Endothelial cell of umbilical vein (primary cell): ENCODE data around the gene RBKS. TPM values are rescaled to one million over a fixed set of nuclear protein-coding genes. Genes with fewer than 3 reads are reported as not detected.
"Not testable (repeated sequence)": the region's sequence is repeated elsewhere in the genome, so short reads cannot be mapped to it uniquely, and the experiment has no call there.

Experiments
- BruUV-seq: library from RNA; stranded (reverse); fragments of 400-500 nt; replicated peaks from 2 replicates; lab custom pipeline; 2021; lab: Mats Ljungman, UMichigan
- CTCF ChIA-PET: fragments of 300-600, 350-600 bp; sonication (Branson Sonifier 250); formaldehyde crosslinking; loops from one replicate; lab custom pipeline; 2021; ENCODE audit warnings: antibody characterized with exemption, inconsistent platforms; lab: Charles Lee
- POLR2A ChIA-PET: fragments of 300-600, 350-600 bp; sonication (Branson Sonifier 250); formaldehyde crosslinking; loops from one replicate; lab custom pipeline; 2021; ENCODE audit warnings: antibody characterized with exemption, inconsistent platforms; lab: Charles Lee
- DNase-seq: peaks from one replicate; pipeline ENCODE4 v3.0.0-alpha.2; 2011; ENCODE audit warnings: low read depth, low spot score
- FAIRE-seq: peaks from 2 replicates; lab custom pipeline; 2011; peaks lifted over from hg19 to GRCh38; lab: Jason Lieb, UNC
- H2AFZ ChIP-seq: 2 replicates; pipeline ENCODE4 v1.6.0; 2012; ENCODE audit warnings: low read depth, low read length, control low read depth, inconsistent platforms
- H3K27ac ChIP-seq: 2 replicates; pipeline ENCODE4 v1.5.1; 2011; ENCODE audit warnings: low read depth, mild to moderate bottlenecking, control low read depth, low read length, moderate library complexity; ENCODE audit not compliant: insufficient read depth
- H3K27me3 ChIP-seq, 2 experiments: 2 replicates each; pipeline versions ENCODE4 v1.6.0 to v1.6.1; 2011; ENCODE audit warnings: low read length in 2 of 2, mixed read lengths in 1 of 2; ENCODE audit not compliant: control insufficient read depth in 2 of 2, insufficient read depth in 2 of 2
- H3K36me3 ChIP-seq, 2 experiments: 2 replicates in 1 of 2; 3 replicates in 1 of 2; pipeline ENCODE4 v1.5.1; 2011; ENCODE audit warnings: low read length in 2 of 2, mild to moderate bottlenecking in 1 of 2, moderate library complexity in 1 of 2; ENCODE audit not compliant: control insufficient read depth in 2 of 2, insufficient read depth in 2 of 2; ENCODE audit errors: extremely low read depth in 1 of 2
- H3K4me1 ChIP-seq: 3 replicates; pipeline ENCODE4 v1.5.1; 2011; ENCODE audit warnings: mild to moderate bottlenecking, low read length; ENCODE audit not compliant: control insufficient read depth, insufficient read depth; ENCODE audit errors: extremely low read depth
- H3K4me2 ChIP-seq: 2 replicates; pipeline ENCODE4 v1.6.1; 2011; ENCODE audit warnings: low read length, control low read depth, mixed read lengths; ENCODE audit not compliant: insufficient read depth
- H3K4me3 ChIP-seq, 3 experiments: fragments of 200-600 bp in 1 of 3; sonication (generic), shearing (Covaris generic) in 1 of 3; replicated peaks in 1 of 3; 2 replicates each; pipeline ENCODE4 v1.5.1; 2011 to 2016; ENCODE audit warnings: control low read depth in 3 of 3, low read length in 3 of 3, mild to moderate bottlenecking in 2 of 3, inconsistent platforms in 1 of 3, low read depth in 1 of 3, moderate library complexity in 1 of 3; ENCODE audit not compliant: insufficient read depth in 1 of 3
- H3K79me2 ChIP-seq: 2 replicates; pipeline ENCODE4 v1.6.0; 2012; ENCODE audit warnings: low read length, inconsistent platforms; ENCODE audit not compliant: control insufficient read depth, insufficient read depth
- H3K9ac ChIP-seq: replicated peaks from 2 replicates; pipeline ENCODE3; 2011; ENCODE audit warnings: low read length, control low read depth; ENCODE audit not compliant: insufficient read depth; ENCODE audit errors: extremely low read depth
- H3K9me1 ChIP-seq: replicated peaks from 3 replicates; pipeline ENCODE4 v1.6.0; 2011; ENCODE audit warnings: mild to moderate bottlenecking, low read length; ENCODE audit not compliant: control insufficient read depth, insufficient read depth; ENCODE audit errors: extremely low read depth
- H3K9me3 ChIP-seq: replicated peaks from 2 replicates; pipeline ENCODE4 v1.5.1; 2012; ENCODE audit warnings: low read length, inconsistent platforms; ENCODE audit not compliant: control insufficient read depth, insufficient read depth
- H4K20me1 ChIP-seq: replicated peaks from 2 replicates; pipeline ENCODE3; 2011; ENCODE audit warnings: mild to moderate bottlenecking, low read length; ENCODE audit not compliant: control insufficient read depth, insufficient read depth; ENCODE audit errors: extremely low read depth
- CTCF ChIP-seq, 2 donors: IDR thresholded peaks; 1 replicate in 1 of 2; 2 replicates in 1 of 2; pipeline ENCODE4 v1.5.1; 2011; ENCODE audit warnings: low read length in 2 of 2, mild to moderate bottlenecking in 2 of 2, moderate library complexity in 2 of 2, control low read depth in 1 of 2, inconsistent platforms in 1 of 2, low read depth in 1 of 2; ENCODE audit not compliant: insufficient read depth in 1 of 2; ENCODE audit errors: extremely low read depth in 1 of 2
- GATA2 ChIP-seq: IDR thresholded peaks from 2 replicates; pipeline ENCODE4 v1.7.0; 2011; ENCODE audit warnings: low read depth, mild to moderate bottlenecking, moderate library complexity, mixed read lengths, low read length; ENCODE audit not compliant: insufficient read length, insufficient read depth
- JUN ChIP-seq: IDR thresholded peaks from 2 replicates; pipeline ENCODE4 v1.6.1; 2011; ENCODE audit warnings: borderline replicate concordance, low read depth; ENCODE audit not compliant: insufficient read length, insufficient read depth
- dilution Hi-C: fragments of 300-500 bp; cut with MboI; formaldehyde crosslinking; loops from one replicate; pipeline ENCODE4 v1.15.0; 2019; ENCODE audit warnings: low sequenced_read_pairs; ENCODE audit not compliant: extremely low pct_ligation_motif_present
- intact Hi-C: fragments of 100-400 bp; cut with micrococcal nuclease; formaldehyde crosslinking; loops from one replicate; pipeline ENCODE4 v1.10.0; 2022
- polyA plus RNA-seq, 4 experiments: library from polyadenylated mRNA; depleted of rRNA in 3 of 4; stranded (reverse) in 3 of 4; unstranded in 1 of 4; fragments of >200 nt; gene quantifications; 2 replicates each; pipeline versions ENCODE4 v1.2.1 to v1.2.3, GENCODE V29; 2011 to 2012; ENCODE audit warnings: missing spikeins in 1 of 4
- total RNA-seq: library from RNA; stranded (reverse); gene quantifications from 2 replicates; pipeline ENCODE4 v1.2.3, GENCODE V29; 2021

The RBKS gene
- total and polyA plus RNA-seq, 2 donors (not counting 3 experiments of a cell fraction or from before 2014, with no cell fraction given): 0.64 to 1.8 TPM

- BruUV-seq: no TSS peak
- H3K27ac ChIP-seq: peak overlapping the region; percentile 94
- H3K9ac ChIP-seq: peak overlapping the region; percentile 75
- intact Hi-C loops: loop anchor here (2.0 kb wide), 1 partner anchor 106 kb away; no protein-coding TSS in a partner anchor
- H3K4me3 ChIP-seq: no peak overlapping the region
- no peaks in the 10 kb centered on the region for H3K9me3 ChIP-seq
- H3K9me1 ChIP-seq: no peaks in the 10 kb centered on the region
- peaks cover 25% of the 10 kb centered on the region for H3K4me1 ChIP-seq
- peak; percentile 61 for DNase-seq
- H3K79me2 ChIP-seq: no peaks in the 10 kb centered on the region
- dilution Hi-C loops: no loop called here
- no peak for FAIRE-seq
- ChIA-PET POLR2A (no interaction called here), CTCF (interaction anchor here (0.8 to 1.6 kb wide), 5 partner anchors 16 to 159 kb away, joined by 3 to 5 read pairs (median 4); no protein-coding TSS in a partner anchor)
- no peaks in the 10 kb centered on the region for H3K27me3 ChIP-seq
- peak overlapping the region; percentile 12 for H2AFZ ChIP-seq
- H4K20me1 ChIP-seq: no peaks in the 10 kb centered on the region
- TF ChIP-seq GATA2 (peak; percentile 33), CTCF (IDR thresholded peaks at IDR 0.05; ENCODE audit: extremely low read depth in 1 of 2, insufficient read depth in 1 of 2, low read depth in 1 of 2, low read length in 2 of 2) (no peak), JUN (no peak)
- H3K36me3 ChIP-seq: no peaks in the 10 kb centered on the region
- peak overlapping the region; percentile 84 for H3K4me2 ChIP-seq
These were observed 5.6 kb downstream of the RBKS start for GRCh38 chr2:27884601-27885000.

GRCh38 chr2:27882584-27882922 lies 7.6 kb downstream of the RBKS start:
- H2AFZ ChIP-seq, H3K9ac ChIP-seq, CTCF ChIA-PET, H3K79me2 ChIP-seq, H3K27ac ChIP-seq, H3K4me3 ChIP-seq, H3K27me3 ChIP-seq, POLR2A ChIA-PET, dilution Hi-C loops, H3K36me3 ChIP-seq, BruUV-seq, DNase-seq, intact Hi-C loops, H3K4me2 ChIP-seq, H3K9me3 ChIP-seq, H3K9me1 ChIP-seq, FAIRE-seq, H4K20me1 ChIP-seq: not testable (repeated sequence)
- H3K4me1 ChIP-seq: peaks cover 22% of the 10 kb centered on the region

- FAIRE-seq, BruUV-seq, CTCF ChIA-PET: not testable (repeated sequence)
These were observed 8.2 kb downstream of the RBKS start for GRCh38 chr2:27881815-27882583.

More at GRCh38 chr2:27881815-27882583, 8.2 kb downstream of the RBKS start:
- H3K4me3 ChIP-seq, H3K9me1 ChIP-seq, H3K36me3 ChIP-seq, H3K27ac ChIP-seq, H4K20me1 ChIP-seq, DNase-seq, dilution Hi-C loops, H3K27me3 ChIP-seq, H2AFZ ChIP-seq, H3K4me2 ChIP-seq, POLR2A ChIA-PET, H3K9me3 ChIP-seq, intact Hi-C loops, H3K79me2 ChIP-seq, H3K9ac ChIP-seq: not testable (repeated sequence)
- peaks cover 22% of the 10 kb centered on the region for H3K4me1 ChIP-seq
